ENCODE results near the gene TMEM119. TPM values are rescaled to one million over a fixed set of nuclear protein-coding genes. Genes with fewer than 3 reads are reported as not detected.
"Not testable (repeated sequence)": the region's sequence is repeated elsewhere in the genome, so short reads cannot be mapped to it uniquely, and the experiment has no call there.

The TMEM119 gene
- total RNA-seq, 1 donor from 2014 or later = 1.3 TPM

DNA sequence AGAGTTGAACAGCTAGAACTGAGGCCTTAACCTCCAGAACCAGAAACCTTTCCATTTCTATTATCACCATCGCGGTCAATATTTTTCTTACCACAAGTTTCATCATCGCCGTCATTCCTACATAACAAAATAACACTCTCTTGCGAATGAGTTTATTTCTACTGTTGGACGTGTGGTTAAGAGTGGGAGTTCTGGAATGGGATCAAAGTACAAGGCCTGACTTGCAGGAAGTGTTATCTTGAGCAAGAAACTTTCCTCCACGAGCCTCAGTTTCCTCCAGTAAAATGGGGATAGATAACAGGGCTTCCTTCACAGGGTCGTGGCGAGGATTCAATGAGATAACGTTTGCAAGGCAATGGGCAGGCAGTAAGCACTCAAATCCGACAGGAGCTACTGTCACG lies 37.6 kb downstream of the TMEM119 start:
- Histone ChIP-seq H3K9me3 (replicated peaks) (no peaks in the 10 kb centered on the region), H3K36me3 (peaks cover 17% of the 10 kb centered on the region), H3K4me1 (peaks cover 93% of the 10 kb centered on the region), H3K27ac (replicated peaks) (peak overlapping the region; percentile 90), H3K27me3 (ENCODE audit: low read depth) (no peaks in the 10 kb centered on the region), H3K4me3 (peak overlapping the region; percentile 89)
- DNase-seq = no peak
- intact Hi-C loops (cut with micrococcal nuclease) = no loop called here
- TF ChIP-seq, protein P1, sequence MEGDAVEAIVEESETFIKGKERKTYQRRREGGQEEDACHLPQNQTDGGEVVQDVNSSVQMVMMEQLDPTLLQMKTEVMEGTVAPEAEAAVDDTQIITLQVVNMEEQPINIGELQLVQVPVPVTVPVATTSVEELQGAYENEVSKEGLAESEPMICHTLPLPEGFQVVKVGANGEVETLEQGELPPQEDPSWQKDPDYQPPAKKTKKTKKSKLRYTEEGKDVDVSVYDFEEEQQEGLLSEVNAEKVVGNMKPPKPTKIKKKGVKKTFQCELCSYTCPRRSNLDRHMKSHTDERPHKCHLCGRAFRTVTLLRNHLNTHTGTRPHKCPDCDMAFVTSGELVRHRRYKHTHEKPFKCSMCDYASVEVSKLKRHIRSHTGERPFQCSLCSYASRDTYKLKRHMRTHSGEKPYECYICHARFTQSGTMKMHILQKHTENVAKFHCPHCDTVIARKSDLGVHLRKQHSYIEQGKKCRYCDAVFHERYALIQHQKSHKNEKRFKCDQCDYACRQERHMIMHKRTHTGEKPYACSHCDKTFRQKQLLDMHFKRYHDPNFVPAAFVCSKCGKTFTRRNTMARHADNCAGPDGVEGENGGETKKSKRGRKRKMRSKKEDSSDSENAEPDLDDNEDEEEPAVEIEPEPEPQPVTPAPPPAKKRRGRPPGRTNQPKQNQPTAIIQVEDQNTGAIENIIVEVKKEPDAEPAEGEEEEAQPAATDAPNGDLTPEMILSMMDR (IDR thresholded peaks at IDR 0.05; ENCODE audit: borderline replicate concordance) = no peak

DNA sequence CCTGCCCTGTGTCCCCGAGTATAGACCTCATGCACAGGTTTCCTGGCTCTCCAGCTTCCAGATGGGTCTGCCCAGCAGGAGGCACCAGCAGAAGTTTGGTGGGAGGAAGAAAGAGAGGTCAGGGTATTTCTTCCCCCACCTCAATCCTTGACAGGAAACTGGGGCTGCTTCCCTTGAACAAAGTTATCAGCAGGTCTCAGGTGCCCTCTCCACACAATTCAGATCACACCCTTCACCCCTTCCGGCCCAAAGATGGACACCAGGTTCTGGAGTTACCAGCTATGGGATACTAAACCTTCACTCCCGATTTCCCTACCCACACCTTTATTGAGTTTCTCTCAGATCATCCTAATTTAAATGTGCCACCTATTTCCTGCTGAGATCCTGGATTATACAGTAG lies 38.1 kb downstream of the TMEM119 start:
- peaks cover 11% of the 10 kb centered on the region for H3K36me3 ChIP-seq
- H3K4me3 ChIP-seq = peak overlapping the region; percentile 89
- TF ChIP-seq, protein P1 (IDR thresholded peaks at IDR 0.05; ENCODE audit: borderline replicate concordance) = no peak
- intact Hi-C loops (cut with micrococcal nuclease) = no loop called here
- no peak overlapping the region for H3K27ac ChIP-seq (replicated peaks)
- no peaks in the 10 kb centered on the region for H3K9me3 ChIP-seq (replicated peaks)
- peaks cover 92% of the 10 kb centered on the region for H3K4me1 ChIP-seq
- no peak for DNase-seq
- no peaks in the 10 kb centered on the region for H3K27me3 ChIP-seq (ENCODE audit: low read depth)

DNA sequence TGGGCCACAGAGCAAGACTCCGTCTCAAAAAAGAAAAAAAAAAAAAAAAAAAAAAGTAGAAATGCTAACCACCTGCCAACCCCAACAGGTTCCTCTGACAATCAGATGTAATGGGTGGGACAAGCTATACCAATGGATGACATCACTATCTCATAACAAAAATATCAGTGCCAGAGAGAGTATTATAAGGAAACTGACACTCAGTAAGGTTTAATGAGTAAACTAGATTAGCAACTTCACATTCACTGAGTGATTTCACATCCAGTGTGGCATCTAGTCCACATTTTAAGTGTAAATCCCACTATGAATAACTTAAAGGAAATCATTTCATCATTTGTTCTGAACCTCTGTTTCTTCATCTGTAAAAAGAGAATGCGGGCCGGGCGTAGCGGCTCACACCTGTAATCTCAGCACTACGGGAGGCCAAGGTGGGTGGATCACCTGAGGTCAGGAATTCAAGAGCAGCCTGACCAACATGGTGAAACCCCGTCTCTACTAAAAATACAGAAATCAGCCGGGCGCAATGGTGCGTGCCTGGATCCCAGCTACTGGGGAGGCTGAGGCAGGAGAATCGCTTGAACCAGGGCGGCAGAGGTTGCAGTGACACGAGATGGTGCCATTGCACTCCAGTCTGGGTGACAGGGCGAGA lies 38.8 kb downstream of the TMEM119 start:
- Histone ChIP-seq H3K4me3 (peak overlapping the region; percentile 89), H3K27me3 (ENCODE audit: low read depth) (no peaks in the 10 kb centered on the region), H3K36me3 (peaks cover 5% of the 10 kb centered on the region), H3K4me1 (peaks cover 86% of the 10 kb centered on the region), H3K9me3 (replicated peaks) (no peaks in the 10 kb centered on the region), H3K27ac (replicated peaks) (no peak overlapping the region)
- intact Hi-C loops (cut with micrococcal nuclease) = no loop called here
- TF ChIP-seq, protein P1 (IDR thresholded peaks at IDR 0.05; ENCODE audit: borderline replicate concordance) = no peak
- no peak for DNase-seq

DNA sequence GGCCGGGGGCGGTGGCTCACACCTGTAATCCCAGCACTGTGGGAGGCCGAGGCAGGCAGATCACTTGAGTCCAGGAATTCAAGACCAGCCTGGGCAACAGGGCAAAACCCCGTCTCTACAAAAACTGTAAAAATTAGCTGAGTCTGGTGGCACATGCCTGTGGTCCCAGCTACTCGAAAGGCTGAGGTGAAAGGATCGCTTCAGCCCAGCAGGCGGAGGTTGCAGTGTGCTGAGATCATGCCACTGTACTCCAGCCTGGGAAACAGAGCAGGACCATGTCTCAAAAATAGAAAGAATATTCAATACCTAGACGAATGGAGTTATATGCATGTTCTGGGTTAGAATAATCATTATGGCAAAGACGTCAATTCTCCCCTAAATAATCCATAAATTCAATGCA lies 42.5 kb downstream of the TMEM119 start:
- intact Hi-C loops (cut with micrococcal nuclease); H3K27me3 ChIP-seq (ENCODE audit: low read depth); H3K4me3 ChIP-seq; H3K9me3 ChIP-seq (replicated peaks); H3K36me3 ChIP-seq; H3K27ac ChIP-seq (replicated peaks); DNase-seq: not testable (repeated sequence)
- H3K4me1 ChIP-seq = peaks cover 86% of the 10 kb centered on the region

DNA sequence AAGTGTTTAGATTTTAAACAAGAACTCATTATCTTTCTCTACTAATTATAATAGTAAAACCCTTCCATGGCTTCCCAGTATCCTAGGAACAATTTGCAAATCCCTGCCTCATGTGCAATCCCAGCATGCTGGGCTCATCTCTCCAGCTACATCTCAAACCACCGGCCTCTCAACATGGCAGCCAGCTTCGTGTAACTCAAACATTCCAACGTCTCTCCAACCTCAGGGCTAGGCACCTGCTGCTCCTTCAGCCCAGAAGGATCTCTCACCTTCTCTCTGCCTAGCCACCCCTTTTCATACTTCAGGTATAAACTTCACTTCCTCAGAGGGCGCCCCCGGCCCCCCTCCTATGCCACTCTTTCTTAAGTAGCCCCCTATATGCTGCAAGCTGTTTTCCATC lies 44.1 kb downstream of the TMEM119 start:
- no peak for DNase-seq
- no peaks in the 10 kb centered on the region for H3K9me3 ChIP-seq (replicated peaks)
- H3K36me3 ChIP-seq = peaks cover 5% of the 10 kb centered on the region
- no peaks in the 10 kb centered on the region for H3K27me3 ChIP-seq (ENCODE audit: low read depth)
- H3K4me1 ChIP-seq = peaks cover 72% of the 10 kb centered on the region
- no peak overlapping the region for H3K4me3 ChIP-seq
- intact Hi-C loops (cut with micrococcal nuclease) = no loop called here
- H3K27ac ChIP-seq (replicated peaks) = no peak overlapping the region
- TF ChIP-seq, protein P1 (IDR thresholded peaks at IDR 0.05; ENCODE audit: borderline replicate concordance) = no peak

DNA sequence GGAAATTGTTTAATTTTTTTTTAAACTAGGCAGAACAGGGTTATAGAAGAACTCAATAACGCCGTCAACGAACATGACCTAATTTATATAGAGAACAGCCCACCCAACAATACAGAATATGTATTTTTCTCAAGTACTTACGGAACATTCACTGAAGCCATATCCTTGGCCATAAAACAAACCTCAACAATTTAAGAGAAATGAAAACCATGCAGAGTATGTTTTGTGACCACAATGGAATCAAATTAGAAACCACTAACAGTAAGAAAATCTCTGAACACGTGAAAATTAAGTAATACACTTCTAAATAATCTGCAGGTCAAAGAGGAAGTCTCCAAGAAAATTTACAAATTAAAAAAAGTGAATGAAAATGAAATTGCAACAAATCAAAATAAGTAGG lies 46.3 kb downstream of the TMEM119 start:
- DNase-seq = no peak
- Histone ChIP-seq H3K4me1 (peaks cover 72% of the 10 kb centered on the region), H3K27me3 (ENCODE audit: low read depth) (no peaks in the 10 kb centered on the region), H3K9me3 (replicated peaks) (no peaks in the 10 kb centered on the region), H3K27ac (replicated peaks) (no peak overlapping the region), H3K4me3 (no peak overlapping the region), H3K36me3 (peaks cover 24% of the 10 kb centered on the region)
- TF ChIP-seq, protein P1 (IDR thresholded peaks at IDR 0.05; ENCODE audit: borderline replicate concordance) = no peak
- intact Hi-C loops (cut with micrococcal nuclease) = no loop called here
